B cell (primary cell): ENCODE data around the gene APBA2. TPM values are rescaled to one million over a fixed set of nuclear protein-coding genes. Genes with fewer than 3 reads are reported as not detected.
A peak's percentile ranks its signal among the peaks of the same experiment; 100 is the strongest.

ENCODE experiments used
- ATAC-seq: fragments of 200-7000 bp; cut with Tn5 transposase; one replicate; pipeline ENCODE4 v1.10.0; 2021; ENCODE audit warnings: low read depth, mild to moderate bottlenecking, moderate number of reproducible peaks, moderate library complexity
- CTCF ChIA-PET: fragments of 350-600 bp; sonication (Branson Sonifier 250); formaldehyde crosslinking; loops from one replicate; lab custom pipeline; 2021; ENCODE audit warnings: antibody characterized with exemption, inconsistent platforms; lab: Charles Lee
- POLR2A ChIA-PET: fragments of 350-600 bp; sonication (Branson Sonifier 250); formaldehyde crosslinking; loops from one replicate; lab custom pipeline; 2021; ENCODE audit warnings: antibody characterized with exemption; lab: Charles Lee
- DNase-seq: peaks from one replicate; pipeline ENCODE4 v3.0.0; 2013
- H2AFZ ChIP-seq: 2 replicates; pipeline ENCODE4 v1.6.1; 2012; ENCODE audit warnings: mild to moderate bottlenecking, low read depth, low read length; ENCODE audit not compliant: insufficient read depth, poor library complexity, severe bottlenecking
- H3K27ac ChIP-seq, 2 donors: 1 replicate in 1 of 2; 2 replicates in 1 of 2; pipeline ENCODE4 v1.5.1; 2012 to 2013; ENCODE audit warnings: low read length in 2 of 2, mild to moderate bottlenecking in 2 of 2, moderate library complexity in 1 of 2
- H3K27me3 ChIP-seq, 4 experiments: fragments of 200-600 bp in 1 of 4; sonication (generic) in 1 of 4; replicated peaks in 1 of 4; 1 replicate in 2 of 4; 2 replicates in 2 of 4; pipeline versions ENCODE4 v1.6.1 to v1.7.0; 2013 to 2016; ENCODE audit warnings: low read length in 3 of 4, mild to moderate bottlenecking in 2 of 4, mixed read lengths in 1 of 4, moderate library complexity in 1 of 4; ENCODE audit not compliant: insufficient read depth in 4 of 4, control insufficient read depth in 3 of 4; ENCODE audit errors: control extremely low read depth in 1 of 4
- H3K36me3 ChIP-seq, 2 experiments: replicated peaks in 1 of 2; 1 replicate in 1 of 2; 2 replicates in 1 of 2; pipeline versions ENCODE4 v1.6.1 to v1.7.1; 2013; ENCODE audit warnings: low read length in 1 of 2; ENCODE audit not compliant: insufficient read depth in 2 of 2, control insufficient read depth in 1 of 2; ENCODE audit errors: control extremely low read depth in 1 of 2, extremely low read depth in 1 of 2
- H3K4me1 ChIP-seq, 2 donors: fragments of 200-600 bp in 1 of 2; sonication (generic) in 1 of 2; 1 replicate in 1 of 2; 2 replicates in 1 of 2; pipeline versions ENCODE4 v1.5.1 to v1.6.1; 2013 to 2017; ENCODE audit warnings: low read length in 2 of 2; ENCODE audit not compliant: control insufficient read depth in 2 of 2, insufficient read depth in 2 of 2
- H3K4me2 ChIP-seq: replicated peaks from 2 replicates; pipeline ENCODE3; 2012; ENCODE audit warnings: mild to moderate bottlenecking, low read depth, low read length; ENCODE audit not compliant: poor library complexity, severe bottlenecking
- H3K4me3 ChIP-seq, 5 experiments: fragments of 200-600 bp in 1 of 5; sonication (generic) in 1 of 5; 1 replicate in 3 of 5; 2 replicates in 2 of 5; pipeline versions ENCODE4 v1.5.1 to v1.7.0; 2011 to 2016; ENCODE audit warnings: low read length in 4 of 5, mild to moderate bottlenecking in 4 of 5, low read depth in 2 of 5, control low read depth in 1 of 5, moderate library complexity in 1 of 5; ENCODE audit not compliant: insufficient read depth in 1 of 5; ENCODE audit errors: control extremely low read depth in 1 of 5, extremely low read depth in 1 of 5
- H3K79me2 ChIP-seq: fragments of 200-600 bp; sonication (generic); one replicate; pipeline ENCODE4 v1.6.0; 2016; ENCODE audit warnings: low read length; ENCODE audit not compliant: control insufficient read depth, insufficient read depth
- H3K9ac ChIP-seq: fragments of 200-600 bp; sonication (generic); 2 replicates; pipeline ENCODE4 v1.6.1; 2017; ENCODE audit warnings: mild to moderate bottlenecking, low read length, moderate library complexity
- H3K9me3 ChIP-seq, 3 donors: one replicate each; pipeline versions ENCODE4 v1.6.1 to v1.7.1; 2013; ENCODE audit warnings: low read length in 2 of 3; ENCODE audit not compliant: control insufficient read depth in 2 of 3, insufficient read depth in 1 of 3; ENCODE audit errors: control extremely low read depth in 1 of 3
- H4K20me1 ChIP-seq: 2 replicates; pipeline ENCODE4 v1.6.0; 2012; ENCODE audit warnings: mild to moderate bottlenecking, low read length; ENCODE audit not compliant: insufficient read depth, control insufficient read depth, poor library complexity, severe bottlenecking
- H3K27ac Mint-ChIP-seq: one replicate; pipeline ENCODE4 v1.8.0; 2021; ENCODE audit warnings: mixed read lengths
- H3K27me3 Mint-ChIP-seq: one replicate; pipeline ENCODE4 v1.8.0; 2021; ENCODE audit warnings: mixed read lengths
- H3K4me1 Mint-ChIP-seq: one replicate; pipeline ENCODE4 v1.8.0; 2021; ENCODE audit warnings: mixed read lengths
- H3K4me3 Mint-ChIP-seq: one replicate; pipeline ENCODE4 v1.8.0; 2021; ENCODE audit warnings: mixed read lengths
- H3K9me3 Mint-ChIP-seq: one replicate; pipeline ENCODE4 v1.8.0; 2022; ENCODE audit warnings: mixed read lengths; ENCODE audit not compliant: insufficient read depth
- CTCF ChIP-seq: fragments of 200-600 bp; IDR thresholded peaks from one replicate; pipeline ENCODE4 v1.8.0; 2022; ENCODE audit warnings: antibody characterized with exemption, mild to moderate bottlenecking
- EZH2 ChIP-seq: IDR thresholded peaks from 2 replicates; pipeline ENCODE4 v1.6.1; 2012; ENCODE audit warnings: borderline replicate concordance, low read depth, mild to moderate bottlenecking, moderate library complexity, low read length; ENCODE audit not compliant: insufficient read depth, poor library complexity, severe bottlenecking
- WGBS: methylation state at CpG from one replicate; pipeline ENCODE4 v1.1.5; 2013; ENCODE audit warnings: missing lambda C conversion rate; ENCODE audit not compliant: insufficient coverage; 5-methylcytosine and 5-hydroxymethylcytosine counted together
- intact Hi-C: fragments of 100-400 bp; cut with micrococcal nuclease; formaldehyde crosslinking; loops from one replicate; pipeline ENCODE4 v1.10.0; 2022
- polyA plus RNA-seq: library from polyadenylated mRNA; depleted of rRNA; stranded (reverse); fragments of >200 nt; gene quantifications from 2 replicates; pipeline ENCODE4 v1.2.3, GENCODE V29; 2012
- total RNA-seq, 2 donors: library from RNA; stranded (reverse); fragments of 120-200 nt in 1 of 2; gene quantifications; 1 replicate in 1 of 2; 2 replicates in 1 of 2; pipeline versions ENCODE4 v1.2.3 to v1.2.4, GENCODE V29; 2013 to 2022

APBA2 gene
- total and polyA plus RNA-seq, 2 donors (not counting 1 experiment from before 2014, with no cell fraction given) = 0.19 TPM; not detected in 1

GRCh38 chr15:29103824-29104565 lies 218.2 kb downstream of the APBA2 start:
- H2AFZ ChIP-seq = no peak overlapping the region
- POLR2A ChIA-PET = no interaction called here
- H3K27ac Mint-ChIP-seq = no peak overlapping the region

More at GRCh38 chr15:29103824-29104565, 218.2 kb downstream of the APBA2 start:
- Histone ChIP-seq H3K36me3 (no peaks in the 10 kb centered on the region), H3K4me2 (peak overlapping the region; percentile 3), H3K9me3 (peaks cover 0 to 1% (median 0%) of the 10 kb centered on the region in 3 donors), H3K9ac (no peak overlapping the region), H3K4me3 (no peak overlapping the region), H3K27ac (no peak overlapping the region), H3K4me1 (no peaks in the 10 kb centered on the region), H4K20me1 (no peaks in the 10 kb centered on the region), H3K79me2 (no peaks in the 10 kb centered on the region), H3K27me3 (no peaks in the 10 kb centered on the region)
- DNase-seq (peak; percentile 15), ATAC-seq (no peak)
- Mint-ChIP-seq H3K9me3 (no peaks in the 10 kb centered on the region), H3K4me3 (no peak overlapping the region), H3K4me1 (peaks cover 2% of the 10 kb centered on the region), H3K27me3 (no peaks in the 10 kb centered on the region)
- intact Hi-C loops = no loop called here
- CTCF ChIA-PET = no interaction called here
- TF ChIP-seq CTCF (peak; percentile 41), EZH2 (no peak)
- WGBS = 35% methylated on average over 47 of the region's 47 CpGs
